Parathyroid adenoma (tissue), 2 donors: ENCODE measurements around the gene CSTPP1.
"Not testable (repeated sequence)": the region's sequence is repeated elsewhere in the genome, so short reads cannot be mapped to it uniquely, and the experiment has no call there.

Source experiments
- H2AFZ ChIP-seq: fragments of 300-600 bp; sonication (generic); one replicate; pipeline ENCODE4 v1.7.0; 2017; ENCODE audit warnings: antibody characterized with exemption, mild to moderate bottlenecking
- H3K27ac ChIP-seq: fragments of 300-600 bp; sonication (generic); one replicate; pipeline ENCODE4 v1.7.0; 2017
- H3K27me3 ChIP-seq: fragments of 300-600 bp; sonication (generic); one replicate; pipeline ENCODE4 v1.7.0; 2017; ENCODE audit warnings: low read length; ENCODE audit not compliant: control insufficient read depth, insufficient read depth
- H3K36me3 ChIP-seq: fragments of 300-600 bp; sonication (generic); one replicate; pipeline ENCODE4 v1.7.0; 2017; ENCODE audit warnings: low read length; ENCODE audit not compliant: control insufficient read depth, insufficient read depth
- H3K4me1 ChIP-seq: fragments of 300-600 bp; sonication (generic); one replicate; pipeline ENCODE4 v1.7.0; 2017; ENCODE audit warnings: control low read depth
- H3K4me2 ChIP-seq: fragments of 300-600 bp; sonication (generic); one replicate; pipeline ENCODE4 v1.7.0; 2017; ENCODE audit warnings: low read length
- H3K4me3 ChIP-seq: fragments of 300-600 bp; sonication (generic); one replicate; pipeline ENCODE4 v1.7.0; 2017; ENCODE audit warnings: low read depth, low read length
- H3K79me2 ChIP-seq: fragments of 300-600 bp; sonication (generic); one replicate; pipeline ENCODE4 v1.7.0; 2017; ENCODE audit warnings: control low read depth
- H3K9ac ChIP-seq: fragments of 300-600 bp; sonication (generic); one replicate; pipeline ENCODE4 v1.7.0; 2017; ENCODE audit warnings: mild to moderate bottlenecking
- H3K9me3 ChIP-seq: fragments of 300-600 bp; sonication (generic); one replicate; pipeline ENCODE4 v1.7.0; 2017; ENCODE audit warnings: low read length; ENCODE audit not compliant: control insufficient read depth
- CTCF ChIP-seq: fragments of 300-600 bp; sonication (generic); IDR thresholded peaks from one replicate; pipeline ENCODE4 v1.7.0; 2017; ENCODE audit warnings: antibody characterized with exemption, mild to moderate bottlenecking
- donor health status: primary hyperparathyroidism.

CSTPP1 gene

GRCh38 chr11:47204637-47204989 is 268.1 kb downstream of the CSTPP1 start:
- Histone ChIP-seq H3K27me3 (no peaks in the 10 kb centered on the region), H3K4me2 (no peak overlapping the region), H3K9ac (no peak overlapping the region), H3K36me3 (no peaks in the 10 kb centered on the region), H3K4me3 (no peak overlapping the region), H3K9me3 (no peaks in the 10 kb centered on the region), H2AFZ (no peak overlapping the region), H3K79me2 (no peaks in the 10 kb centered on the region), H3K4me1 (no peaks in the 10 kb centered on the region), H3K27ac (no peak overlapping the region)
- TF ChIP-seq CTCF = no peak

GRCh38 chr11:47206577-47206976 is 270.0 kb downstream of the CSTPP1 start:
- H3K79me2 ChIP-seq, H3K4me2 ChIP-seq, H3K27ac ChIP-seq, H3K9ac ChIP-seq, H2AFZ ChIP-seq, H3K4me1 ChIP-seq, H3K27me3 ChIP-seq, H3K36me3 ChIP-seq, H3K9me3 ChIP-seq, H3K4me3 ChIP-seq: not testable (repeated sequence)

- H3K4me2 ChIP-seq = no peak overlapping the region
- no peaks in the 10 kb centered on the region for H3K27me3 ChIP-seq
- no peak overlapping the region for H2AFZ ChIP-seq
- H3K9me3 ChIP-seq = no peaks in the 10 kb centered on the region
- no peaks in the 10 kb centered on the region for H3K36me3 ChIP-seq
- no peak for TF ChIP-seq CTCF
- no peak overlapping the region for H3K27ac ChIP-seq
- no peaks in the 10 kb centered on the region for H3K4me1 ChIP-seq
- no peak overlapping the region for H3K9ac ChIP-seq
- no peak overlapping the region for H3K4me3 ChIP-seq
- H3K79me2 ChIP-seq = no peaks in the 10 kb centered on the region
Measured at GRCh38 chr11:47207459-47207858, 270.9 kb downstream of the CSTPP1 start.

GRCh38 chr11:47208008-47208552 is 271.5 kb downstream of the CSTPP1 start:
- not testable (repeated sequence) for H3K36me3 ChIP-seq, H3K9ac ChIP-seq, H3K27ac ChIP-seq, H2AFZ ChIP-seq, H3K9me3 ChIP-seq, H3K27me3 ChIP-seq, H3K4me3 ChIP-seq, H3K4me1 ChIP-seq, H3K79me2 ChIP-seq, H3K4me2 ChIP-seq

GRCh38 chr11:47208628-47209027 is 272.1 kb downstream of the CSTPP1 start:
- Histone ChIP-seq H3K79me2 (no peaks in the 10 kb centered on the region), H3K4me3 (no peak overlapping the region), H3K27me3 (no peaks in the 10 kb centered on the region), H3K9ac (no peak overlapping the region), H2AFZ (no peak overlapping the region), H3K27ac (no peak overlapping the region), H3K36me3 (no peaks in the 10 kb centered on the region), H3K9me3 (no peaks in the 10 kb centered on the region), H3K4me1 (no peaks in the 10 kb centered on the region), H3K4me2 (no peak overlapping the region)
- no peak for TF ChIP-seq CTCF
